Bronchial epithelial cell (primary cell): ENCODE data around the gene PIK3AP1. TPM values are rescaled to one million over a fixed set of nuclear protein-coding genes. Genes with fewer than 3 reads are reported as not detected.
"Not testable (repeated sequence)": the region's sequence is repeated elsewhere in the genome, so short reads cannot be mapped to it uniquely, and the experiment has no call there.

Experiments used
- DNase-seq: peaks from one replicate; pipeline ENCODE4 v3.0.0-alpha.2; 2010; ENCODE audit warnings: low read depth
- FAIRE-seq: peaks from 2 replicates; lab custom pipeline; 2011; peaks lifted over from hg19 to GRCh38; lab: Jason Lieb, UNC
- H3K27me3 ChIP-seq: 2 replicates; pipeline ENCODE4 v1.5.1; 2011; ENCODE audit warnings: low read length; ENCODE audit not compliant: control insufficient read depth, insufficient read depth
- H3K36me3 ChIP-seq: 2 replicates; pipeline ENCODE4 v1.5.1; 2011; ENCODE audit warnings: low read length; ENCODE audit not compliant: control insufficient read depth, insufficient read depth
- H3K4me3 ChIP-seq: 2 replicates; pipeline ENCODE4 v1.5.1; 2011; ENCODE audit warnings: mild to moderate bottlenecking, low read depth, low read length, control low read depth
- CTCF ChIP-seq: IDR thresholded peaks from 2 replicates; pipeline ENCODE4 v1.5.1; 2011; ENCODE audit warnings: mild to moderate bottlenecking, moderate library complexity, low read length, control low read depth, inconsistent platforms; ENCODE audit not compliant: insufficient read depth, severe bottlenecking
- total RNA-seq: library from RNA; depleted of rRNA; stranded (reverse); fragments of >200 nt; gene quantifications from 2 replicates; pipeline ENCODE4 v1.2.1, GENCODE V29; 2014

Gene PIK3AP1
- total RNA-seq, 1 donor from 2014 or later: 2.1 TPM

- H3K4me3 ChIP-seq: no peak overlapping the region
- no peak for FAIRE-seq
- no peak for TF ChIP-seq CTCF
- no peaks in the 10 kb centered on the region for H3K27me3 ChIP-seq
- no peaks in the 10 kb centered on the region for H3K36me3 ChIP-seq
- no peak for DNase-seq
Observed at GRCh38 chr10:96579133-96579532, 141.2 kb downstream of the PIK3AP1 start.

GRCh38 chr10:96578633-96579032 lies 141.7 kb downstream of the PIK3AP1 start:
- Histone ChIP-seq H3K4me3 (no peak overlapping the region), H3K36me3 (no peaks in the 10 kb centered on the region), H3K27me3 (no peaks in the 10 kb centered on the region)
- FAIRE-seq (peak; percentile 77), DNase-seq (peak; percentile 23)
- TF ChIP-seq CTCF: no peak

- DNase-seq: peak; percentile 4
- no peak for TF ChIP-seq CTCF
- Histone ChIP-seq H3K36me3 (no peaks in the 10 kb centered on the region), H3K4me3 (no peak overlapping the region), H3K27me3 (no peaks in the 10 kb centered on the region)
- FAIRE-seq: no peak
Observed at GRCh38 chr10:96578022-96578421, 142.3 kb downstream of the PIK3AP1 start.

GRCh38 chr10:96577069-96577468 lies 143.2 kb downstream of the PIK3AP1 start:
- no peaks in the 10 kb centered on the region for H3K36me3 ChIP-seq
- no peaks in the 10 kb centered on the region for H3K27me3 ChIP-seq
- no peak for TF ChIP-seq CTCF
- FAIRE-seq: no peak
- H3K4me3 ChIP-seq: no peak overlapping the region
- peak; percentile 65 for DNase-seq

- no peak for TF ChIP-seq CTCF
- no peak for FAIRE-seq
Observed at GRCh38 chr10:96576277-96576980, 143.9 kb downstream of the PIK3AP1 start.

GRCh38 chr10:96574564-96574963 lies 145.8 kb downstream of the PIK3AP1 start:
- not testable (repeated sequence) for H3K4me3 ChIP-seq, FAIRE-seq, H3K36me3 ChIP-seq, H3K27me3 ChIP-seq, DNase-seq

More at GRCh38 chr10:96576277-96576980, 143.9 kb downstream of the PIK3AP1 start:
- Histone ChIP-seq H3K4me3 (no peak overlapping the region), H3K27me3 (no peaks in the 10 kb centered on the region), H3K36me3 (no peaks in the 10 kb centered on the region)
- no peak for DNase-seq
